HL-60/S4 (cell line): ENCODE measurements around the gene MRC2.

Experiments used
- in situ Hi-C: fragments of 300-500 bp; cut with MboI; formaldehyde crosslinking; loops from 2 replicates; pipeline ENCODE4 v1.14.3; 2022; ENCODE audit warnings: low sequenced_read_pairs

The MRC2 gene

GRCh38 chr17:62631936-62632924 lies 4.8 kb downstream of the MRC2 start:
- in situ Hi-C loops = no loop called here

- in situ Hi-C loops = no loop called here
These were observed 10.3 kb downstream of the MRC2 start for GRCh38 chr17:62637809-62638208.

GRCh38 chr17:62641153-62641552 lies 13.7 kb downstream of the MRC2 start:
- in situ Hi-C loops = no loop called here

- in situ Hi-C loops = no loop called here
These were observed 14.5 kb downstream of the MRC2 start for GRCh38 chr17:62641951-62642350.

GRCh38 chr17:62643496-62643895 lies 16.0 kb downstream of the MRC2 start:
- in situ Hi-C loops = no loop called here

- in situ Hi-C loops = no loop called here
These were observed 17.2 kb downstream of the MRC2 start for GRCh38 chr17:62644487-62645173.

- in situ Hi-C loops = no loop called here
These were observed 20.9 kb downstream of the MRC2 start for GRCh38 chr17:62648251-62648955.

- in situ Hi-C loops = no loop called here
These were observed 21.5 kb downstream of the MRC2 start for GRCh38 chr17:62648956-62649294.

- in situ Hi-C loops = no loop called here
These were observed 22.1 kb downstream of the MRC2 start for GRCh38 chr17:62649570-62649969.

- in situ Hi-C loops = no loop called here
These were observed 23.1 kb downstream of the MRC2 start for GRCh38 chr17:62650587-62650986.

- in situ Hi-C loops = no loop called here
These were observed 25.0 kb downstream of the MRC2 start for GRCh38 chr17:62652251-62653001.

GRCh38 chr17:62653002-62653825 lies 25.7 kb downstream of the MRC2 start:
- in situ Hi-C loops = no loop called here

- in situ Hi-C loops = no loop called here
These were observed 26.6 kb downstream of the MRC2 start for GRCh38 chr17:62653826-62654761.

- in situ Hi-C loops = no loop called here
These were observed 28.2 kb downstream of the MRC2 start for GRCh38 chr17:62655656-62656055.

GRCh38 chr17:62656446-62656845 lies 29.0 kb downstream of the MRC2 start:
- in situ Hi-C loops = no loop called here

GRCh38 chr17:62657145-62657665 lies 29.7 kb downstream of the MRC2 start:
- in situ Hi-C loops = no loop called here

GRCh38 chr17:62657690-62658089 lies 30.2 kb downstream of the MRC2 start:
- in situ Hi-C loops = no loop called here

GRCh38 chr17:62658136-62658920 lies 30.9 kb downstream of the MRC2 start:
- in situ Hi-C loops = no loop called here
